H1 (cell line): ENCODE data around the gene L3MBTL4. TPM values are rescaled to one million over a fixed set of nuclear protein-coding genes. Genes with fewer than 3 reads are reported as not detected.

Experiments used
- CTCF ChIA-PET: fragments of 300-600 bp; sonication (Branson Sonifier 250); formaldehyde crosslinking; loops from one replicate; lab custom pipeline; 2021; ENCODE audit not compliant: partially characterized antibody; lab: Charles Lee
- POLR2A ChIA-PET: fragments of 300-600 bp; sonication (Branson Sonifier 250); formaldehyde crosslinking; loops from one replicate; lab custom pipeline; 2021; ENCODE audit warnings: inconsistent platforms; ENCODE audit not compliant: partially characterized antibody; lab: Charles Lee
- DNase-seq, 2 experiments: peaks; one replicate each; pipeline versions ENCODE4 v3.0.0 to v3.0.0-alpha.2; 2010 to 2022; ENCODE audit warnings: low spot score in 2 of 2, low read depth in 1 of 2, mixed read lengths in 1 of 2
- FAIRE-seq: peaks from 2 replicates; lab custom pipeline; 2011; peaks lifted over from hg19 to GRCh38; lab: Jason Lieb, UNC
- H2AFZ ChIP-seq: 2 replicates; pipeline ENCODE4 v1.8.1; 2012; ENCODE audit warnings: low read length, inconsistent platforms
- H2AK5ac ChIP-seq: 2 replicates; pipeline ENCODE4 v1.6.1; 2013; ENCODE audit warnings: low read depth, low read length
- H2BK120ac ChIP-seq: replicated peaks from 2 replicates; pipeline ENCODE3; 2013; ENCODE audit warnings: low read depth, low read length, inconsistent platforms
- H2BK12ac ChIP-seq: 2 replicates; pipeline ENCODE4 v1.6.1; 2013; ENCODE audit warnings: low read depth, low read length
- H2BK15ac ChIP-seq: 2 replicates; pipeline ENCODE4 v1.6.1; 2013; ENCODE audit warnings: low read length
- H2BK20ac ChIP-seq: 2 replicates; pipeline ENCODE4 v1.6.1; 2013; ENCODE audit warnings: low read length
- H2BK5ac ChIP-seq: 2 replicates; pipeline ENCODE4 v1.6.1; 2013; ENCODE audit warnings: low read depth, low read length
- H3K14ac ChIP-seq: 2 replicates; pipeline ENCODE4 v1.6.1; 2013; ENCODE audit warnings: inconsistent platforms; ENCODE audit not compliant: insufficient read length
- H3K18ac ChIP-seq: 2 replicates; pipeline ENCODE4 v1.6.1; 2013; ENCODE audit warnings: low read length; ENCODE audit errors: extremely low read depth
- H3K23ac ChIP-seq: 2 replicates; pipeline ENCODE4 v1.6.1; 2013; ENCODE audit warnings: inconsistent platforms; ENCODE audit not compliant: insufficient read length
- H3K23me2 ChIP-seq: 2 replicates; pipeline ENCODE4 v1.6.1; 2013; ENCODE audit warnings: low read depth, low read length
- H3K27ac ChIP-seq: 2 replicates; pipeline ENCODE4 v1.6.1; 2011; ENCODE audit warnings: low read depth, low read length, inconsistent platforms
- H3K27me3 ChIP-seq, 4 experiments: replicated peaks in 1 of 4; 1 replicate in 1 of 4; 2 replicates in 3 of 4; pipeline versions ENCODE4 v1.6.1 to v1.8.1; 2011 to 2013; ENCODE audit warnings: low read length in 3 of 4, mild to moderate bottlenecking in 3 of 4, inconsistent platforms in 2 of 4, mixed read lengths in 2 of 4, moderate library complexity in 1 of 4; ENCODE audit not compliant: control insufficient read depth in 3 of 4, insufficient read depth in 3 of 4; ENCODE audit errors: extremely low read depth in 1 of 4
- H3K36me3 ChIP-seq, 4 experiments: 2 replicates each; pipeline versions ENCODE4 v1.6.1 to v1.8.1; 2011 to 2013; ENCODE audit warnings: mild to moderate bottlenecking in 4 of 4, low read length in 3 of 4, moderate library complexity in 2 of 4, control low read depth in 1 of 4, inconsistent platforms in 1 of 4; ENCODE audit not compliant: insufficient read depth in 4 of 4, control insufficient read depth in 2 of 4
- H3K4ac ChIP-seq: replicated peaks from 2 replicates; pipeline ENCODE3; 2013; ENCODE audit warnings: low read length, low read depth, mixed read lengths, inconsistent platforms; ENCODE audit not compliant: insufficient read length
- H3K4me1 ChIP-seq, 4 experiments: replicated peaks in 1 of 4; 1 replicate in 1 of 4; 2 replicates in 3 of 4; pipeline versions ENCODE4 v1.6.1 to v1.8.1; 2011 to 2013; ENCODE audit warnings: low read length in 3 of 4, inconsistent platforms in 2 of 4, mixed read lengths in 1 of 4; ENCODE audit not compliant: insufficient read depth in 4 of 4, control insufficient read depth in 3 of 4
- H3K4me2 ChIP-seq, 2 experiments: 2 replicates each; pipeline versions ENCODE4 v1.6.1 to v1.8.1; 2011 to 2013; ENCODE audit warnings: low read depth in 2 of 2, low read length in 2 of 2, control low read depth in 1 of 2, inconsistent platforms in 1 of 2, mild to moderate bottlenecking in 1 of 2; ENCODE audit not compliant: insufficient read depth in 1 of 2
- H3K4me3 ChIP-seq, 4 experiments: fragments of 200-600, 300-600 bp in 1 of 4; sonication (generic), shearing (Covaris generic), sonication (Bioruptor Twin) in 1 of 4; 2 replicates each; pipeline versions ENCODE4 v1.5.1 to v1.8.1; 2011 to 2016; ENCODE audit warnings: low read length in 4 of 4, low read depth in 3 of 4, control low read depth in 2 of 4, inconsistent platforms in 2 of 4, mild to moderate bottlenecking in 2 of 4, mixed read lengths in 1 of 4, moderate library complexity in 1 of 4; ENCODE audit not compliant: insufficient read depth in 2 of 4; ENCODE audit errors: extremely low read depth in 1 of 4
- H3K56ac ChIP-seq: replicated peaks from 2 replicates; pipeline ENCODE3; 2013; ENCODE audit warnings: low read depth, mild to moderate bottlenecking, mixed read lengths, low read length, inconsistent platforms; ENCODE audit not compliant: insufficient read length
- H3K79me1 ChIP-seq: 2 replicates; pipeline ENCODE4 v1.6.1; 2013; ENCODE audit warnings: low read depth, low read length, control low read depth
- H3K79me2 ChIP-seq, 2 experiments: 2 replicates each; pipeline versions ENCODE4 v1.6.1 to v1.8.1; 2012 to 2013; ENCODE audit warnings: low read length in 2 of 2, mild to moderate bottlenecking in 2 of 2, inconsistent platforms in 1 of 2; ENCODE audit not compliant: insufficient read depth in 2 of 2, control insufficient read depth in 1 of 2
- H3K9ac ChIP-seq, 4 experiments: replicated peaks in 1 of 4; 1 replicate in 1 of 4; 2 replicates in 3 of 4; pipeline versions ENCODE4 v1.6.1 to v1.8.1; 2011 to 2013; ENCODE audit warnings: low read depth in 3 of 4, low read length in 3 of 4, control low read depth in 2 of 4, mild to moderate bottlenecking in 2 of 4, moderate library complexity in 2 of 4, inconsistent platforms in 1 of 4; ENCODE audit errors: extremely low read depth in 1 of 4
- H3K9me3 ChIP-seq, 2 experiments: 2 replicates each; pipeline versions ENCODE4 v1.6.1 to v1.8.1; 2012 to 2013; ENCODE audit warnings: mild to moderate bottlenecking in 2 of 2, moderate library complexity in 2 of 2, control low read depth in 1 of 2, inconsistent platforms in 1 of 2, low read depth in 1 of 2, low read length in 1 of 2, mixed read lengths in 1 of 2; ENCODE audit not compliant: insufficient read depth in 2 of 2
- H4K20me1 ChIP-seq, 2 experiments: replicated peaks in 1 of 2; 2 replicates each; pipeline versions ENCODE3 to v1.8.1; 2011 to 2013; ENCODE audit warnings: inconsistent platforms in 2 of 2, low read length in 2 of 2, mild to moderate bottlenecking in 1 of 2; ENCODE audit not compliant: insufficient read depth in 2 of 2, control insufficient read depth in 1 of 2
- H4K5ac ChIP-seq: 2 replicates; pipeline ENCODE4 v1.6.1; 2013; ENCODE audit warnings: low read length, low read depth, mixed read lengths, inconsistent platforms; ENCODE audit not compliant: insufficient read length
- H4K8ac ChIP-seq: 2 replicates; pipeline ENCODE4 v1.8.0; 2013; ENCODE audit warnings: mild to moderate bottlenecking, moderate library complexity, low read length, inconsistent platforms; ENCODE audit not compliant: insufficient read depth; ENCODE audit errors: extremely low read depth
- H4K91ac ChIP-seq: replicated peaks from 2 replicates; pipeline ENCODE3; 2013; ENCODE audit warnings: low read length, mixed read lengths, inconsistent platforms; ENCODE audit not compliant: insufficient read length
- WGBS, 2 experiments: shearing (Covaris generic) in 1 of 2; methylation state at CpG; one replicate each; pipeline versions ENCODE4 v1.1.6 to v1.1.7; 2013 to 2015; ENCODE audit warnings: low lambda C conversion rate in 2 of 2, mixed read lengths in 2 of 2, inconsistent platforms in 1 of 2, low coverage in 1 of 2, missing lambda C conversion rate in 1 of 2; ENCODE audit not compliant: insufficient replicate concordance in 2 of 2, insufficient coverage in 1 of 2, insufficient read length in 1 of 2; ENCODE audit errors: extremely low coverage in 1 of 2, missing lambda C conversion rate in 1 of 2; 5-methylcytosine and 5-hydroxymethylcytosine counted together
- polyA plus RNA-seq, 7 experiments: library from polyadenylated mRNA; depleted of rRNA in 3 of 7; stranded (reverse) in 5 of 7; unstranded in 2 of 7; fragments of >200 nt in 5 of 7; fragments of 200-250 nt in 2 of 7; gene quantifications; 1 replicate in 5 of 7; 2 replicates in 1 of 7; 4 replicates in 1 of 7; pipeline versions ENCODE4 v1.2.1 to v1.2.3, GENCODE V29; 2011 to 2013; ENCODE audit warnings: missing spikeins in 2 of 7, mixed read lengths in 2 of 7
- total RNA-seq: library from RNA; stranded (reverse); fragmentation: NEBNext Ultra II Directional; extraction: Animal tissue kit (Norgen Biotek cat#: 25700); gene quantifications from 2 replicates; pipeline ENCODE4 v1.2.1, GENCODE V29; 2021
- TF ChIP-seq, protein P1 (sequence below): fragments of 300-600 bp; sonication (generic); IDR thresholded peaks from 2 replicates; pipeline ENCODE4 v1.7.1; 2012; ENCODE audit warnings: low read length, moderate library complexity, mild to moderate bottlenecking, inconsistent platforms; ENCODE audit not compliant: insufficient replicate concordance

The L3MBTL4 gene
- total and polyA plus RNA-seq, 2 of the 8 experiments (the other 6 are each of a cell fraction or from before 2014, with no cell fraction given) = 1.0 to 2.1 TPM

DNA sequence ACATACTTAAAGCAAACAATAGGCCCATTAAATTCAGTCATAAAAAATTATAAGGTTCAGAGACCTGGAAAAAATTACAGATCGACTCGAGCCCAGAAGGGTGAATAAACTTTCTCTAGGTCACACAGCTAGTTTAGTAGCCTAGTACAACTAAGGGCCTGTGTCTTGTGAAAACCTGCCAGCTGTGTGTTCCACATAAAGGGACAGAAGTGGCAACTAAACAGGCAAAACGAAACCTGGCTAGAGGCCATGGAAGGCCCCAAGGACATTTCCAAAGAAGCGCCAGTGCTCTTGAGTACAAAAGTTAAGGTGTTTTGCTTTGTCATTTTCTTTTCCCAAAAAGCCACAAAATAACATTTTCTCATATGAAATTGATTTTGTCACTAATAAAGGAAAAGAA is 164.9 kb downstream of the L3MBTL4 start:
- no peaks in the 10 kb centered on the region for H3K79me1 ChIP-seq
- H2BK15ac ChIP-seq = no peak overlapping the region
- no peaks in the 10 kb centered on the region for H4K20me1 ChIP-seq
- no peak overlapping the region for H2BK20ac ChIP-seq
- no peaks in the 10 kb centered on the region for H3K36me3 ChIP-seq
- no peaks in the 10 kb centered on the region for H3K4me1 ChIP-seq
- ChIA-PET POLR2A (no interaction called here), CTCF (no interaction called here)
- H3K27ac ChIP-seq = no peak overlapping the region
- WGBS, 2 experiments = 93% methylated on average over 4 of the region's 4 CpGs; no CpG with 5 or more reads in 1 of the 2 experiments
- H4K91ac ChIP-seq = no peak overlapping the region
- H3K14ac ChIP-seq = no peak overlapping the region
- no peak overlapping the region for H2BK5ac ChIP-seq
- no peak overlapping the region for H2AFZ ChIP-seq
- H2BK120ac ChIP-seq = no peak overlapping the region
- DNase-seq = no peak
- no peak overlapping the region for H3K23ac ChIP-seq
- no peaks in the 10 kb centered on the region for H3K9me3 ChIP-seq
- H2AK5ac ChIP-seq = no peak overlapping the region
- no peaks in the 10 kb centered on the region for H3K79me2 ChIP-seq
- H2BK12ac ChIP-seq = no peak overlapping the region
- no peak overlapping the region for H4K5ac ChIP-seq
- H4K8ac ChIP-seq = no peak overlapping the region
- H3K9ac ChIP-seq = no peak overlapping the region
- H3K23me2 ChIP-seq = no peaks in the 10 kb centered on the region
- H3K18ac ChIP-seq = no peak overlapping the region
- H3K56ac ChIP-seq = no peak overlapping the region
- no peak for FAIRE-seq
- H3K4me3 ChIP-seq = no peak overlapping the region
- no peak overlapping the region for H3K4me2 ChIP-seq
- no peaks in the 10 kb centered on the region for H3K27me3 ChIP-seq
- no peak overlapping the region for H3K4ac ChIP-seq
- TF ChIP-seq, protein P1, sequence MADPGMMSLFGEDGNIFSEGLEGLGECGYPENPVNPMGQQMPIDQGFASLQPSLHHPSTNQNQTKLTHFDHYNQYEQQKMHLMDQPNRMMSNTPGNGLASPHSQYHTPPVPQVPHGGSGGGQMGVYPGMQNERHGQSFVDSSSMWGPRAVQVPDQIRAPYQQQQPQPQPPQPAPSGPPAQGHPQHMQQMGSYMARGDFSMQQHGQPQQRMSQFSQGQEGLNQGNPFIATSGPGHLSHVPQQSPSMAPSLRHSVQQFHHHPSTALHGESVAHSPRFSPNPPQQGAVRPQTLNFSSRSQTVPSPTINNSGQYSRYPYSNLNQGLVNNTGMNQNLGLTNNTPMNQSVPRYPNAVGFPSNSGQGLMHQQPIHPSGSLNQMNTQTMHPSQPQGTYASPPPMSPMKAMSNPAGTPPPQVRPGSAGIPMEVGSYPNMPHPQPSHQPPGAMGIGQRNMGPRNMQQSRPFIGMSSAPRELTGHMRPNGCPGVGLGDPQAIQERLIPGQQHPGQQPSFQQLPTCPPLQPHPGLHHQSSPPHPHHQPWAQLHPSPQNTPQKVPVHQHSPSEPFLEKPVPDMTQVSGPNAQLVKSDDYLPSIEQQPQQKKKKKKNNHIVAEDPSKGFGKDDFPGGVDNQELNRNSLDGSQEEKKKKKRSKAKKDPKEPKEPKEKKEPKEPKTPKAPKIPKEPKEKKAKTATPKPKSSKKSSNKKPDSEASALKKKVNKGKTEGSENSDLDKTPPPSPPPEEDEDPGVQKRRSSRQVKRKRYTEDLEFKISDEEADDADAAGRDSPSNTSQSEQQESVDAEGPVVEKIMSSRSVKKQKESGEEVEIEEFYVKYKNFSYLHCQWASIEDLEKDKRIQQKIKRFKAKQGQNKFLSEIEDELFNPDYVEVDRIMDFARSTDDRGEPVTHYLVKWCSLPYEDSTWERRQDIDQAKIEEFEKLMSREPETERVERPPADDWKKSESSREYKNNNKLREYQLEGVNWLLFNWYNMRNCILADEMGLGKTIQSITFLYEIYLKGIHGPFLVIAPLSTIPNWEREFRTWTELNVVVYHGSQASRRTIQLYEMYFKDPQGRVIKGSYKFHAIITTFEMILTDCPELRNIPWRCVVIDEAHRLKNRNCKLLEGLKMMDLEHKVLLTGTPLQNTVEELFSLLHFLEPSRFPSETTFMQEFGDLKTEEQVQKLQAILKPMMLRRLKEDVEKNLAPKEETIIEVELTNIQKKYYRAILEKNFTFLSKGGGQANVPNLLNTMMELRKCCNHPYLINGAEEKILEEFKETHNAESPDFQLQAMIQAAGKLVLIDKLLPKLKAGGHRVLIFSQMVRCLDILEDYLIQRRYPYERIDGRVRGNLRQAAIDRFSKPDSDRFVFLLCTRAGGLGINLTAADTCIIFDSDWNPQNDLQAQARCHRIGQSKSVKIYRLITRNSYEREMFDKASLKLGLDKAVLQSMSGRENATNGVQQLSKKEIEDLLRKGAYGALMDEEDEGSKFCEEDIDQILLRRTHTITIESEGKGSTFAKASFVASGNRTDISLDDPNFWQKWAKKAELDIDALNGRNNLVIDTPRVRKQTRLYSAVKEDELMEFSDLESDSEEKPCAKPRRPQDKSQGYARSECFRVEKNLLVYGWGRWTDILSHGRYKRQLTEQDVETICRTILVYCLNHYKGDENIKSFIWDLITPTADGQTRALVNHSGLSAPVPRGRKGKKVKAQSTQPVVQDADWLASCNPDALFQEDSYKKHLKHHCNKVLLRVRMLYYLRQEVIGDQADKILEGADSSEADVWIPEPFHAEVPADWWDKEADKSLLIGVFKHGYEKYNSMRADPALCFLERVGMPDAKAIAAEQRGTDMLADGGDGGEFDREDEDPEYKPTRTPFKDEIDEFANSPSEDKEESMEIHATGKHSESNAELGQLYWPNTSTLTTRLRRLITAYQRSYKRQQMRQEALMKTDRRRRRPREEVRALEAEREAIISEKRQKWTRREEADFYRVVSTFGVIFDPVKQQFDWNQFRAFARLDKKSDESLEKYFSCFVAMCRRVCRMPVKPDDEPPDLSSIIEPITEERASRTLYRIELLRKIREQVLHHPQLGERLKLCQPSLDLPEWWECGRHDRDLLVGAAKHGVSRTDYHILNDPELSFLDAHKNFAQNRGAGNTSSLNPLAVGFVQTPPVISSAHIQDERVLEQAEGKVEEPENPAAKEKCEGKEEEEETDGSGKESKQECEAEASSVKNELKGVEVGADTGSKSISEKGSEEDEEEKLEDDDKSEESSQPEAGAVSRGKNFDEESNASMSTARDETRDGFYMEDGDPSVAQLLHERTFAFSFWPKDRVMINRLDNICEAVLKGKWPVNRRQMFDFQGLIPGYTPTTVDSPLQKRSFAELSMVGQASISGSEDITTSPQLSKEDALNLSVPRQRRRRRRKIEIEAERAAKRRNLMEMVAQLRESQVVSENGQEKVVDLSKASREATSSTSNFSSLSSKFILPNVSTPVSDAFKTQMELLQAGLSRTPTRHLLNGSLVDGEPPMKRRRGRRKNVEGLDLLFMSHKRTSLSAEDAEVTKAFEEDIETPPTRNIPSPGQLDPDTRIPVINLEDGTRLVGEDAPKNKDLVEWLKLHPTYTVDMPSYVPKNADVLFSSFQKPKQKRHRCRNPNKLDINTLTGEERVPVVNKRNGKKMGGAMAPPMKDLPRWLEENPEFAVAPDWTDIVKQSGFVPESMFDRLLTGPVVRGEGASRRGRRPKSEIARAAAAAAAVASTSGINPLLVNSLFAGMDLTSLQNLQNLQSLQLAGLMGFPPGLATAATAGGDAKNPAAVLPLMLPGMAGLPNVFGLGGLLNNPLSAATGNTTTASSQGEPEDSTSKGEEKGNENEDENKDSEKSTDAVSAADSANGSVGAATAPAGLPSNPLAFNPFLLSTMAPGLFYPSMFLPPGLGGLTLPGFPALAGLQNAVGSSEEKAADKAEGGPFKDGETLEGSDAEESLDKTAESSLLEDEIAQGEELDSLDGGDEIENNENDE = no peak
